Esophagus muscularis mucosa (tissue), 4 donors: ENCODE results near the gene HOXB1.

Experiments
- EP300 ChIP-seq: sonication (generic); formaldehyde crosslinking; IDR thresholded peaks from one replicate; pipeline ENCODE4 v1.6.1; 2017; ENCODE audit warnings: antibody characterized with exemption
- POLR2AphosphoS5 ChIP-seq, 2 donors: sonication (generic); formaldehyde crosslinking; IDR thresholded peaks; one replicate each; pipeline ENCODE4 v1.6.1; 2017; ENCODE audit warnings: antibody characterized with exemption in 2 of 2
- TF ChIP-seq, protein P1 (sequence below), 3 experiments: fragments of 200-600 bp in 2 of 3; fragments of 450-650 bp in 1 of 3; sonication (generic) in 2 of 3; IDR thresholded peaks; one replicate each; pipeline ENCODE4 v1.5.1; 2017 to 2019; ENCODE audit warnings: antibody characterized with exemption in 3 of 3, mild to moderate bottlenecking in 2 of 3, moderate library complexity in 1 of 3

DNA sequence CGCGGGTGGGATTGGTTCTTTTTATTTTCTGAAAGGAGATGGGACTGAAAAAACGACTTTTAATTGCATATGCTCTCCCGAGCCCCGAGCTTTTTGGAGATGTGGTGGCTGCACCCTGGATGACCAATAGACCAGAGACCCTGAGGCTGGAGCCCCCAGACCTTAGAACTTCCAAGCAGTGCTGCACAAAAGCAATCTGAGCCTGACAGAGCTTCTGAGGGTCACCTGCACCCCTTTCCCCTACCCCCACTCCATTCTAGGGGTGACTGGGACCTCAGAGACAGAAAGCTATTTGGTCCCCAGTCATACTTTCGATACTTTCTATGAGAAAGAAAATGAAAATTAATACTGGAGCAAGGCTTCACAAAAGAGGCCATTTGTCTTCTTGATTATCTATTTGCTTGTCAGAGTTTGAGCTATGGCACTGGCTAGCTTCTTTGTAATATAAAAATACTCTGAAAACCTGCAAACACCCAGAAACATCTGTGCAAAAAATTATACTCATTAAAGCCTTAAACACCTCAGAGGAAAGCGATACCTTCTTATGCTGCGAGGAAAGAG, 43.8 kb upstream of the HOXB1 start:
- TF ChIP-seq, protein P1, sequence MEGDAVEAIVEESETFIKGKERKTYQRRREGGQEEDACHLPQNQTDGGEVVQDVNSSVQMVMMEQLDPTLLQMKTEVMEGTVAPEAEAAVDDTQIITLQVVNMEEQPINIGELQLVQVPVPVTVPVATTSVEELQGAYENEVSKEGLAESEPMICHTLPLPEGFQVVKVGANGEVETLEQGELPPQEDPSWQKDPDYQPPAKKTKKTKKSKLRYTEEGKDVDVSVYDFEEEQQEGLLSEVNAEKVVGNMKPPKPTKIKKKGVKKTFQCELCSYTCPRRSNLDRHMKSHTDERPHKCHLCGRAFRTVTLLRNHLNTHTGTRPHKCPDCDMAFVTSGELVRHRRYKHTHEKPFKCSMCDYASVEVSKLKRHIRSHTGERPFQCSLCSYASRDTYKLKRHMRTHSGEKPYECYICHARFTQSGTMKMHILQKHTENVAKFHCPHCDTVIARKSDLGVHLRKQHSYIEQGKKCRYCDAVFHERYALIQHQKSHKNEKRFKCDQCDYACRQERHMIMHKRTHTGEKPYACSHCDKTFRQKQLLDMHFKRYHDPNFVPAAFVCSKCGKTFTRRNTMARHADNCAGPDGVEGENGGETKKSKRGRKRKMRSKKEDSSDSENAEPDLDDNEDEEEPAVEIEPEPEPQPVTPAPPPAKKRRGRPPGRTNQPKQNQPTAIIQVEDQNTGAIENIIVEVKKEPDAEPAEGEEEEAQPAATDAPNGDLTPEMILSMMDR (IDR thresholded peaks at IDR 0.05), result no peak
- TF ChIP-seq POLR2AphosphoS5 (IDR thresholded peaks at IDR 0.05) (no peak), EP300 (no peak)
